Spleen (tissue), 7 donors: ENCODE results near the gene MYPOP.

ENCODE experiments used
- POLR2AphosphoS5 ChIP-seq, 3 donors: sonication (generic); formaldehyde crosslinking; IDR thresholded peaks; one replicate each; pipeline ENCODE4 v1.5.1; 2017; ENCODE audit warnings: antibody characterized with exemption in 3 of 3
- TF ChIP-seq, protein P1 (sequence below), 11 experiments: fragments of 200-600 bp in 7 of 11; fragments of 450-650 bp in 4 of 11; sonication (generic) in 4 of 11; IDR thresholded peaks in 8 of 11; conservative IDR thresholded peaks in 3 of 11; 1 replicate in 7 of 11; 2 replicates in 4 of 11; pipeline versions ENCODE4 v1.4.0 to v1.8.0; 2016 to 2021; ENCODE audit warnings: antibody characterized with exemption in 11 of 11, inconsistent platforms in 4 of 11, mild to moderate bottlenecking in 1 of 11
- donor health status: DM: no; HTN: no; CAD: no; lungs with moderate emphysema.
- donor health status: DM: no; HTN: no; CAD: no.
- donor health status: DM: no; HTN: no; CAD: no.

DNA sequence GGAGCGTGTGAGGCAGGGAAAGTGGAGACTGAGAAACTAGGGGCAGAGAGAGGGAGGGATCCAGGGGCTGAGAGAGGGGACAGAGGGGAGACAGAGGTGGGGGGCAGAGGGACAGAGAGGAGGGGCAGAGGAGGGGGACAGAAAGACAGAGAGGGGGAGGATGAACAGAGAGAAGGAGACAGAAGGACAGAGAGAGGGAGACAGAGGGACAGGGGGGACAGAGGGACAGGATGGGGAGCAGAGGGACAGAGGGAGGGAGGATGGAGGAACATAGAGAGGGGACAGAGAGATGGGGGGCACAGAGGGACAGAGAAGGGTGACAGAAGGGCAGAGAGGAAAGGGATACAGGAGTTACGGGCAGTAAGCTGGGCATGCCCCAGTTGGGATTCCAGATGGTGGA lies 26.8 kb upstream of the MYPOP start:
- no peak for TF ChIP-seq POLR2AphosphoS5 (IDR thresholded peaks at IDR 0.05)
- TF ChIP-seq, protein P1, sequence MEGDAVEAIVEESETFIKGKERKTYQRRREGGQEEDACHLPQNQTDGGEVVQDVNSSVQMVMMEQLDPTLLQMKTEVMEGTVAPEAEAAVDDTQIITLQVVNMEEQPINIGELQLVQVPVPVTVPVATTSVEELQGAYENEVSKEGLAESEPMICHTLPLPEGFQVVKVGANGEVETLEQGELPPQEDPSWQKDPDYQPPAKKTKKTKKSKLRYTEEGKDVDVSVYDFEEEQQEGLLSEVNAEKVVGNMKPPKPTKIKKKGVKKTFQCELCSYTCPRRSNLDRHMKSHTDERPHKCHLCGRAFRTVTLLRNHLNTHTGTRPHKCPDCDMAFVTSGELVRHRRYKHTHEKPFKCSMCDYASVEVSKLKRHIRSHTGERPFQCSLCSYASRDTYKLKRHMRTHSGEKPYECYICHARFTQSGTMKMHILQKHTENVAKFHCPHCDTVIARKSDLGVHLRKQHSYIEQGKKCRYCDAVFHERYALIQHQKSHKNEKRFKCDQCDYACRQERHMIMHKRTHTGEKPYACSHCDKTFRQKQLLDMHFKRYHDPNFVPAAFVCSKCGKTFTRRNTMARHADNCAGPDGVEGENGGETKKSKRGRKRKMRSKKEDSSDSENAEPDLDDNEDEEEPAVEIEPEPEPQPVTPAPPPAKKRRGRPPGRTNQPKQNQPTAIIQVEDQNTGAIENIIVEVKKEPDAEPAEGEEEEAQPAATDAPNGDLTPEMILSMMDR (IDR thresholded peaks at IDR 0.05 in 8 of 11, conservative IDR thresholded peaks at IDR 0.05 in 3 of 11): no peak
